Measurements from ENCODE around the gene SOX13.

- TF ChIP-seq CTCF (IDR thresholded peaks at IDR 0.05) (no peak), POLR2A (IDR thresholded peaks at IDR 0.05) (no peak)
These were observed 97.7 kb downstream of the SOX13 start for GRCh38 chr1:204170494-204171155.

All from uterus (tissue), 2 donors.